Ovary (tissue), 10 donors: ENCODE data around the gene CYP4F3. TPM values are rescaled to one million over a fixed set of nuclear protein-coding genes. Genes with fewer than 3 reads are reported as not detected.
"Not testable (repeated sequence)": the region's sequence is repeated elsewhere in the genome, so short reads cannot be mapped to it uniquely, and the experiment has no call there.

Experiments used
- DNase-seq, 5 donors: peaks; one replicate each; pipeline ENCODE4 v3.0.0-alpha.2; 2019 to 2020
- H3K27ac ChIP-seq, 2 donors: fragments of 200-600 bp; one replicate each; pipeline versions ENCODE4 v1.5.1 to v1.8.0; 2019 to 2022
- H3K27me3 ChIP-seq: fragments of 200-600 bp; one replicate; pipeline ENCODE4 v1.8.0; 2022
- H3K36me3 ChIP-seq: fragments of 200-600 bp; sonication (generic); one replicate; pipeline ENCODE4 v1.5.1; 2019
- H3K4me1 ChIP-seq: one replicate; pipeline ENCODE4 v1.8.1; 2013; ENCODE audit warnings: mild to moderate bottlenecking, moderate library complexity; ENCODE audit not compliant: insufficient read depth
- H3K4me3 ChIP-seq: fragments of 200-600 bp; sonication (generic); one replicate; pipeline ENCODE4 v1.5.1; 2017
- H3K9me3 ChIP-seq, 2 donors: fragments of 200-600 bp in 1 of 2; sonication (generic) in 1 of 2; one replicate each; pipeline versions ENCODE4 v1.5.1 to v1.8.1; 2013 to 2019; ENCODE audit warnings: mild to moderate bottlenecking in 1 of 2, moderate library complexity in 1 of 2
- CTCF ChIP-seq, 3 donors: fragments of 450-650 bp in 2 of 3; fragments of 200-600 bp in 1 of 3; IDR thresholded peaks; one replicate each; pipeline versions ENCODE4 v1.5.1 to v1.8.0; 2016 to 2022; ENCODE audit warnings: antibody characterized with exemption in 3 of 3, mild to moderate bottlenecking in 1 of 3
- EP300 ChIP-seq: sonication (generic); formaldehyde crosslinking; IDR thresholded peaks from one replicate; pipeline ENCODE4 v1.6.1; 2017; ENCODE audit warnings: antibody characterized with exemption
- POLR2A ChIP-seq: fragments of 450-650 bp; IDR thresholded peaks from one replicate; pipeline ENCODE4 v1.6.1; 2017; ENCODE audit warnings: antibody characterized with exemption, mild to moderate bottlenecking, moderate library complexity
- WGBS, 3 donors: extraction: QIAGEN DNeasy Blood & Tissue Kit in 1 of 3; methylation state at CpG; one replicate each; pipeline versions ENCODE4 v1.1.5 to v1.1.7; 2013 to 2017; 5-methylcytosine and 5-hydroxymethylcytosine counted together
- intact Hi-C, 4 donors: fragments of 100-400 bp; cut with DNase I; formaldehyde crosslinking; loops; one replicate each; pipeline versions ENCODE4 v1.11.0 to v1.15.1; 2022 to 2023
- long read RNA-seq, 3 donors: library from polyadenylated mRNA in 2 of 3; unstranded in 2 of 3; transcript quantifications; one replicate each; pipeline ENCODE4 v2.0.0 and lab custom pipeline, GENCODE V29; 2021 to 2026
- polyA plus RNA-seq, 2 donors: library from polyadenylated mRNA; stranded (reverse); fragments of 200-250 nt in 1 of 2; fragments of 350-450 nt in 1 of 2; fragmentation: Illumina TruSeq in 1 of 2; extraction: RNeasy Lipid Tissue Mini Kit (QIAGEN cat#74804) in 1 of 2; gene quantifications; one replicate each; pipeline ENCODE4 v1.2.3, GENCODE V29; 2013 to 2014
- total RNA-seq, 7 donors: library from RNA; depleted of rRNA in 2 of 7; stranded (reverse); fragments of >200 nt in 2 of 7; fragmentation: NEBNext Ultra II Directional in 3 of 7; extraction: Animal tissue kit (Norgen Biotek cat#: 25700) in 3 of 7; gene quantifications; one replicate each; pipeline versions ENCODE4 v1.1.0 to v1.2.4, GENCODE V29; 2016 to 2023
- donor health status: DM: no; HTN: no; CAD: no; lungs with moderate emphysema.
- donor health status: DM: no; HTN: no; CAD: no.
- donor health status: Bipolar disorder and iron deficiency.
- donor health status: DM: yes; HTN: yes; CAD: no.
- donor health status: DM: no; HTN: no; CAD: no.
- donor health status: DM: yes; HTN: yes; CAD: no.

CYP4F3 gene, protein sequence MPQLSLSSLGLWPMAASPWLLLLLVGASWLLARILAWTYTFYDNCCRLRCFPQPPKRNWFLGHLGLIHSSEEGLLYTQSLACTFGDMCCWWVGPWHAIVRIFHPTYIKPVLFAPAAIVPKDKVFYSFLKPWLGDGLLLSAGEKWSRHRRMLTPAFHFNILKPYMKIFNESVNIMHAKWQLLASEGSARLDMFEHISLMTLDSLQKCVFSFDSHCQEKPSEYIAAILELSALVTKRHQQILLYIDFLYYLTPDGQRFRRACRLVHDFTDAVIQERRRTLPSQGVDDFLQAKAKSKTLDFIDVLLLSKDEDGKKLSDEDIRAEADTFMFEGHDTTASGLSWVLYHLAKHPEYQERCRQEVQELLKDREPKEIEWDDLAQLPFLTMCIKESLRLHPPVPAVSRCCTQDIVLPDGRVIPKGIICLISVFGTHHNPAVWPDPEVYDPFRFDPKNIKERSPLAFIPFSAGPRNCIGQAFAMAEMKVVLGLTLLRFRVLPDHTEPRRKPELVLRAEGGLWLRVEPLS
- 1 to 10 TPM in 1 of 7 donors, under 1 TPM in 5, not detected in 1; 0.15 to 1.8 (median 0.38) TPM for total RNA-seq
- polyA plus RNA-seq, result under 1 TPM in 1 of 2 donors, not detected in 1; 0.13 TPM
- long read RNA-seq, donor 1, result 0 reads
- long read RNA-seq, donor 2, result 0 reads
- long read RNA-seq, donor 3, result 0 reads

DNA sequence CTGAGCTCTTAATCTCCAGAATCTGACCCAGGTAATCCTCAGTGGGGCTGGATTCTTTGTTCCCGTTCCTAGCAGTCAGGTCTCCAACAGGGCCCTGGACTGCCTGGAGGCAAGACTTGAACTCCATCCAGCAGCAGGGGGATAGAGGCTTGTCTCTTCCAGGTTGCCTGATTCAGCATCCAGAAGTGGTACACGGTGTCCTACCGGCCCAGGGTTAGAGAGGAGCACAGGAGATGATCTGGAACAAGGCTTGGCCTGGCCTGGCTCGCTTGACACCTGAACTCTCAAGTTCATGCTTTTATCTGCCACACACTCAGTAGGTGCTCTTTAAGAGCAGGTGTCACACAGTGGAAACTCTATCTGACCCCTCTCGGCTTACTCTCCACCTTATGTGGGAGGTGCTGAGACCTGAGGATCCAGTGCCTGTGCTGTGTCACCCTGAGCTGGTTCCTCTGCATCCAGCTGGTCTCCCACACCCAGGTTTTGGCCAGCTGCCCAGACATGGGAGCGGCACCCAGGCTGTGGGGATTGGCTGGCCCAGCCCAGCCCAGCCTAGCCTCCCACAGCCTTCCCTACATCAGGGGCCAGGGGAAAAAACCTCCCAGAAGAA is at the start of gene CYP4F3:
Gene CYP4F3 (plus strand): TSS at position 604 of the 610 bp plus-strand sequence. CDS start 519 bp downstream, outside the sequence.
- no peaks in the 10 kb centered on the region for H3K9me3 ChIP-seq
- no peak for TF ChIP-seq POLR2A
- no peak for TF ChIP-seq EP300
- no peak for TF ChIP-seq CTCF (IDR thresholded peaks at IDR 0.05)
- peak; percentile 22 to 58 (median 41) for DNase-seq
- H3K36me3 ChIP-seq, result no peaks in the 10 kb centered on the region
- 35 to 48% (median 39%) methylated on average over 6 of the region's 6 CpGs for WGBS, 3 donors
- H3K4me1 ChIP-seq, result no peaks in the 10 kb centered on the region
- H3K4me3 ChIP-seq, result no peak within 1 kb of the TSS
- intact Hi-C loops, result no loop called here
- no peaks in the 10 kb centered on the region for H3K27me3 ChIP-seq
- H3K27ac ChIP-seq, result no peak within 1 kb of the TSS

DNA sequence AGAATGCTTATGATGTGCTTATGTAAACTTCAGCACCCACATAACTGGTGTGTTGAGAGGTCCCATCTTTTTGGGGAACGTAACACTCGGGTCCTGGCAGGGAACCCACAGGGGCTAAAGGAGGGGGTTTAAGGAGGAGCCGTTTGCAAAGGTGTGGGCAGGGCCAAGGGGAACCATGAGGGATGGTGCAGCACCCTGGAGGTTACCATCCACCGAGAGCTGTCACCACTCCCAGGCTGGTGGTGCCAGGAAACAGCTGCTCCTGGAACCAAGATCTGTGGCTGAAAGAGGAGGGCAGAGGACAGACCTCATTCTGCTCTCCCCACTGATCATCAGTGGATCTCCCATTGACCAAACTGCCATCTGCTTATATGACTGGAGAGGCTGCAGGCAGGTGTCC is 48.9 kb upstream of the CYP4F3 start:
- intact Hi-C loops, result no loop called here
- WGBS, 3 donors, result 60 to 68% (median 63%) methylated on average over 4 of the region's 4 CpGs
- Histone ChIP-seq H3K36me3 (no peaks in the 10 kb centered on the region), H3K27ac (no peak overlapping the region), H3K4me3 (no peak overlapping the region), H3K27me3 (no peaks in the 10 kb centered on the region), H3K4me1 (no peaks in the 10 kb centered on the region), H3K9me3 (peaks cover 0 to 3% of the 10 kb centered on the region in 2 donors)
- TF ChIP-seq CTCF (IDR thresholded peaks at IDR 0.05), result no peak
- TF ChIP-seq EP300, result no peak
- TF ChIP-seq POLR2A, result no peak
- no peak for DNase-seq

DNA sequence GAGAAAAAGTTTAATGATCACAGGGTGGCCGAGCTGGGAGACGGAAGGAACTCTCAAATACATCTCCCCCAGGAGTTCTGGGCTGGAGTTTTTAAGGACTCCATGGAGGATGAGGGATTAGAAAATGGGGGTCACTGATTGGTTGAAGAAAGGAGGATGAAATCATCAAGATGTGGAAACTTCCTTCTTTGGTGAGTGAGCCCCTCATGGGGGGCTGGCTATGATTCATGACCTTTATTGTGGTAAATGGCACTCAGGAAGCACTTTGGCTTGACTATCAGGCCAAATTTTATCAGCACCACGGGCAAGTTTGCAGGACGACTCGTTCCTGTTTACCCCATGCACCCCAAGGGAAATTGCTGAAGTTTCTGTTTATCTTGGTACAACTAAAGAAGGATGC is 48.2 kb upstream of the CYP4F3 start:
- 30 to 31% (median 31%) methylated on average over 5 of the region's 5 CpGs for WGBS, 3 donors
- H3K9me3 ChIP-seq, H3K4me1 ChIP-seq, H3K36me3 ChIP-seq, intact Hi-C loops, DNase-seq, H3K4me3 ChIP-seq, H3K27me3 ChIP-seq, H3K27ac ChIP-seq: not testable (repeated sequence)

DNA sequence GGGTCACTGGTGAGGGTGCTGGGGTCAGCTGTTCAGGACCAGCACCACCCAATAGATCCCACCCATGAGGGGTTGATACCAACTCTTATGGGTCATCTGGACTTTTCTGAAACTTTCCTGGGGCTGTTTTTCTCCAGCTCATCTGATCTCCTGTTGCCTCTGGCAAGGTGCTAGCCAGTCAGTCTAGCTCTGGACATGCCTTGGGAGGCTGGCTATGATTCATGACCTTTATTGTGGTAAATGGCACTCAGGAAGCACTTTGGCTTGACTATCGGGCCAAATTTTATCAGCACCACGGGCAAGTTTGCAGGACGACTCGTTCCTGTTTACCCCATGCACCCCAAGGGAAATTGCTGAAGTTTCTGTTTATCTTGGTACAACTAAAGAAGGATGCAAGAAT is 46.9 kb upstream of the CYP4F3 start:
- H3K4me1 ChIP-seq, intact Hi-C loops, H3K9me3 ChIP-seq, DNase-seq, H3K27ac ChIP-seq, H3K4me3 ChIP-seq, H3K27me3 ChIP-seq, H3K36me3 ChIP-seq: not testable (repeated sequence)
- WGBS, 3 donors, result 55 to 69% (median 68%) methylated on average over 4 of the region's 4 CpGs

DNA sequence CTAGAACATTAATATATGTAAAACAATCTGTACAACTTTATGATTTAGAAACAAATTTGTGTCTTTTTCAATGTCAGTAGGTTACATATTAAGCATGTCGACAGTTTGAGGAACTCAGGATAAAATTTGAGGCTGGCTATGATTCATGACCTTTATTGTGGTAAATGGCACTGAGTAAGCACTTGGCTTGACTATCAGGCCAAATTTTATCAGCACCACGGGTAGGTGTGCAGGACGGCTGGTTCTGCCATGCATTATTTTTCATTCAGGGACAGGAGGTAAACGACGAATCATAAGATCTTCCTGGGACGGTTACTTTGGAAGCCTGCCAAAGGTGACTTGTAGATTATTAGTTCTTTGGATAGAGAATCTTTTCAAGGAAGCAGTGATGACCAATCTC is 45.6 kb upstream of the CYP4F3 start:
- intact Hi-C loops, result no loop called here
- Histone ChIP-seq H3K4me3 (no peak overlapping the region), H3K36me3 (no peaks in the 10 kb centered on the region), H3K27me3 (no peaks in the 10 kb centered on the region), H3K27ac (no peak overlapping the region), H3K4me1 (no peaks in the 10 kb centered on the region), H3K9me3 (peaks cover 0 to 3% of the 10 kb centered on the region in 2 donors)
- TF ChIP-seq EP300 (no peak), POLR2A (no peak), CTCF (IDR thresholded peaks at IDR 0.05) (no peak)
- 44 to 51% (median 47%) methylated on average over 6 of the region's 6 CpGs for WGBS, 3 donors
- DNase-seq, result no peak

DNA sequence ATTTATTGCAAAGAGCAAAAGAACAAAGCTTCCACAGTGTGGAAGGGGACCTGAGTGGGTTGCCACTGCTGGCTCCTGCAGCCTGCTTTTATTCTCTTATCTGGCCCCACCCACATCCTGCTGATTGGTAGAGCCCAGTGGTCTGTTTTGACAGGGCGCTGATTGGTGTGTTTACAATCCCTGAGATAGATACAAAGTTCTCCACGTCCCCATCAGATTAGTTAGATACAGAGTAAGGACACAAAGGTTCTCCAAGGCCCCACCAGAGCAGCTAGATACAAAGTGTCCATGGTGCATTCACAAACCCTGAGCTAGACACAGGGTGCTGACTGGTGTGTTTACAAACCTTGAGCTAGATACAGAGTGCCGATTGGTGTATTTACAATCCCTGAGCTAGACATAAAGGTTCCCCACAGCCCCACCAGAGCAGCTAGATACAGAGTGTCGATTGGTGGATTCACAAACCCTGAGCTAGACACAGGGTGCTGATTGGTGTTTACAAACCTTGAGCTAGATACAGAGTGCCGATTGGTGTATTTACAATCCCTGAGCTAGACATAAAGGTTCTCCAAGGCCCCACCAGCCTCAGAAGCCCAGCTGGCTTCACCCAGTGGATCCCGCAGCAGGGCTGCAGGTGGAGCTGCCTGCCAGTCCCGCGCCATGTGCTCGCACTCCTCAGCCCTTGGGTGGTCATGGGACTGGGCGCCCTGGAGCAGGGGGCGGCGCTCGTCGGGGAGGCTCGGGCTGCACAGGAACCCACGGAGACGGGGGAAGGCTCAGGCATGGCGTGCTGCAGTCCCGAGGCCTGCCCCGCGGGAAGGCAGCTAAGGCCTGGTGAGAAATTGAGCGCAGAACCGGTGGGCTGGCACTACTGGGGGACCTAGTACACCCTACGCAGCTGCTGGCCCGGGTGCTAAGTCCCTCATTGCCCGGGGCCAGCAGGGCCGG is 32.4 kb upstream of the CYP4F3 start:
- WGBS, 3 donors, result 85 to 91% (median 90%) methylated on average over 27 of the region's 27 CpGs
- intact Hi-C loops, H3K4me1 ChIP-seq, H3K27me3 ChIP-seq, H3K9me3 ChIP-seq, DNase-seq, H3K4me3 ChIP-seq, H3K36me3 ChIP-seq, H3K27ac ChIP-seq: not testable (repeated sequence)
